ENCODE results near the gene MINDY4.

The MINDY4 gene

GRCh38 chr7:30853576-30853975, 82.4 kb downstream of the MINDY4 start:
- no peak for DNase-seq (ENCODE audit: low read depth)

- DNase-seq (ENCODE audit: low read depth): no peak
Measured at GRCh38 chr7:30855936-30856335, 84.7 kb downstream of the MINDY4 start.

DNA sequence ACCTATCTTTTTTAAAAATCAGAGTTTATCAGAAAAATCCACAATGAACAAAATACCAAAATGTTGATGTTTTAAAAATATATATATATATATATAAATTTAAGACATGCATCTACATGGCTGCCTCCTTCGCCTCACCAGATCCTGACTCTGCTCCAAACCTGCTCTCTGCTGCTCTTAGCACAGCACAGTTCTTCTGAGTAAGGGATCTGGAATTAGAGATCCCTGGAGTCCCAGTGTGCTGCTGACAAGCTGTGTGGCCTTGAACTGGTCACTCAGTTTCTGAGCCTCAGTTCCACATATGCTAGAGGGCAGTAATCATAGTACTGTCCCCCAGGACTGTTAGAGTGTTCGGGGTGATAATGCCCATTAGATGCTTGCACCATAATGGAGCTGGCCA, 87.4 kb downstream of the MINDY4 start:
- no peak for DNase-seq (ENCODE audit: low read depth)

- DNase-seq (ENCODE audit: low read depth): no peak
Measured at GRCh38 chr7:30859202-30859939, 88.2 kb downstream of the MINDY4 start.

DNA sequence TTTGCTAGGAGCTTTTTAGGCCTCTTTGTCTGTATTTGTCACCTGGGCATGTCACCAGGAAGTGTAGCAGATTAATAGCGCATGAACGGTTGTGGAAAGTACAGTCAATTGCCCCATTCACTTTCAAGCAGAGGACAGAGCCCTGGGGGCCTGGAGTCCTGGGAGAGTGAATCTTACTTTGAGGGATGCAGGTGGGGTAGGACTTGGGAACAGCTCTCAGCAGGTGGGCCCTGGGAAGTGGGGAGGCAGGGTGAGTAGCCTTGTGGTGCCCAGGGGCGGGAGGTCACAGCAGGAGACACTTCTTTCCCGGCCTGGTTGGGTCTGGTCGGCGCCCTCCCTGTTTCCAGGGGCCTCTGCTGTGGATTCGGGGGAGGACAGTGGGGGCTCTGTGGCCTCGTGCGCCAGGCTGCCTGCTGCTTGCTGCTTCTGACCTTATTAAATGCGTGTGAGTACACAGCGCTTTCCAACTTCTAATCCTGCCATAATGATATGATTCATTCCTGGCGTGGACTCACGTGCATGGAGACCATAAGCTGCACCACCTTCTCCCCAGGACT, 88.8 kb downstream of the MINDY4 start:
- no peak for DNase-seq (ENCODE audit: low read depth)

DNA sequence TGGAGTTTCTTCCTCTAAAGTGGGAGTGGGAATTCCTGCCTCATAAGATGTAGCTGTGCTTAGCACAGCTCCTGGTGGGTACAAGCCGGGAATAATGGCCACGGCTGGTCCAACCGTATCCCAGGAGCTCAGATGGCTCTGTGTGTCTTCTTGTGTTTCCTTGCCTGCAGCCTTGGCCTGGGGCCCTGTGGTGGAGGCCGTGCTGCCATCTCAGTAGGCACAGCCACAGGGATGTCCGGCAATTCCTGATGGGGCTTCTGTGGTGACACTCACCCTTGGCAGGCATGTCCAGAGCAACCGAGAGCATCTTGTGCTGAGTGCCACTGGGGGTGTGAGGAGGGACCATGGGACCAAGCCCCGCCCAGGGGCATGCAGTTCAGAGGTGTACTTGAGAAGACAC, 90.4 kb downstream of the MINDY4 start:
- no peak for DNase-seq (ENCODE audit: low read depth)

DNA sequence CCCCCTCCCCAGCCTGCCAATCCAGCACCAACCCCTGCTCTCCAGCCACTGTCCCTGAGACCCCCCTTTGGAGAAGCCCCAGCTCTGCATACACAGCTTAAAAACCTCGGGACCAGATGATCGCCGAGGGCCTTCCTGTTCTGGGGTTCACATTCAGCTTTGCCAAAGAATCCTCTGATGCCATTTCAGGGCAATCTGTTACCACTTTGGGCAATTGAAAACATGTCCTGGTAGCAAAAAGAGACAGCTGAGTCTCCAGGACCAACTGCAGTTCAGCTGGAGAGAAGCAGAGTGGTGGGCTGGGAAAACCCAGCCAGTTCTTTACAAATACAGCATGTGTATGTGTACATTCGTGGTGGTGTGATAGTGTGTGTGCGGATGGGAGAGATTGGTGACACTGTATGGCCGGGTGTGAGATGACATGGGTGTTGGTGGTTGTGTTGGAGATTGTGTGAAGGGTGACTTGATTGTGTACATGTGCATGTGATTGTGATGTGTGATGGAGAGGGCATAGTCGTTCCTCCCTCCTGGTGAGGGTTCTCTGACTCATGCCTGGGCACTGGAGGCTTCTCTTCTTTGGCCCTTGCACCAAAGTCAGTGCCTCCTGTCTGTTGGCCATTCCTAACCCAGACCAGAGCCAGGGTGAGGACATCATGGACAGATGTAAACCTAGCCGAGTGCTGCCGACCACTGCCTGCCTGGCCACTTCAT, 91.9 kb downstream of the MINDY4 start:
- no peak for DNase-seq (ENCODE audit: low read depth)

GRCh38 chr7:30863706-30864035, 92.5 kb downstream of the MINDY4 start:
- no peak for DNase-seq (ENCODE audit: low read depth)

DNA sequence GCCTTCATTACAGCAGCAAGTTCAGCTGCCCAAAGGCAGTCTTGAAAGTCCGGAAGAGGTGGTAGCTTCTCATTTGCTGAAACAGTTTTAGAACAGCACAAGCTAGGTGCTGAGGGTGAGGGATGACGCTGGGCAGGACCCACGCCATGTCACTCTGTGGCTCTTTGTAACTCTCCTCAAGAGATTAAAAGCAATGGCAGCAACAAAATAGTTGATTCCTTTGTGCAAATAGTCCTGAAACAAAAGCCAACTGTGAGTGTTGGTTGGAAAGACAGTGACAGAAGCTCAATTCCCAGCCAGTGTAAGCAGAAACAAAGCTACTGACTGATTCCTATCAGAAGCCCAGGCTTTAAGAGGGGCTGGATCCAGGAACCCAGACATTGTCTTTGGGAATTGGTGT, 92.9 kb downstream of the MINDY4 start:
- DNase-seq (ENCODE audit: low read depth): no peak

DNA sequence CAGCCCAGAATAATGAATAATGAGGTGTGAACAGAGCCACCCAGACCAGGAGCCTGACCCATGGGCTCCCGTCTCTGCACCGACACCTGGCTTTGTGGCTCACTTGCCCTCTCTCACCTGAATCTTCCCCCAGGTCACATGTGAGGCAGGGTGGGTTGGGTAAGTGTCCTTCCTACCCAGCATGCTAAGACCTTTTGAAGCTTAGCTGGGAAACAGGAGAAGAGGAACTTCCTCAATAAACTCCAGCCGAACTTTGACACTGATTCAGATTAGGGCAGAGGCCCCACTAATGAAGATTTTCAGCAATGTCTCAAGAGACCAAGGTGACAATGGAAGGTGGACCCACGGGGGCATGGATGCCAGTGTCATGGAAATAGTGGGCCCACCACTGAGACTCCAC, 93.9 kb downstream of the MINDY4 start:
- no peak for DNase-seq (ENCODE audit: low read depth)

DNA sequence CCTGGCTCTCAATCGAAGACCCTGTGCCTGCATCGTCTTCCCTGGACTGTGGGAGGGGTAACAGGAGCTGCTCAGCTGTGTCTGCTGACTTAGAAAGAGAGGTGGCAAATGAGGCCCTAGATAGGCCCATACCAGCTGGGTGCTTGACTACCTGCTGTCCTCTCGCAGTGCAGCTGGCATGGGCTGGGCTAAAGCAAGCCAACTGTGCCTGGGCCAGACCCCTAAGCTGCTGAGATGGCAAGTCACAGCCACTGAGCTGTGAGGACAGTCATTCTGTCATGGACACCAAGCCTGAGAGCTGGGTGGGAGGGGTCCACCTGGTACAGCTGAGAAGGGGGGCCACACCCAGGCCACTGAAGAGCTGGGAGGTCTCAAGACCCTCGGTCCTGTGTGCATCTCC, 94.6 kb downstream of the MINDY4 start:
- no peak for DNase-seq (ENCODE audit: low read depth)

DNA sequence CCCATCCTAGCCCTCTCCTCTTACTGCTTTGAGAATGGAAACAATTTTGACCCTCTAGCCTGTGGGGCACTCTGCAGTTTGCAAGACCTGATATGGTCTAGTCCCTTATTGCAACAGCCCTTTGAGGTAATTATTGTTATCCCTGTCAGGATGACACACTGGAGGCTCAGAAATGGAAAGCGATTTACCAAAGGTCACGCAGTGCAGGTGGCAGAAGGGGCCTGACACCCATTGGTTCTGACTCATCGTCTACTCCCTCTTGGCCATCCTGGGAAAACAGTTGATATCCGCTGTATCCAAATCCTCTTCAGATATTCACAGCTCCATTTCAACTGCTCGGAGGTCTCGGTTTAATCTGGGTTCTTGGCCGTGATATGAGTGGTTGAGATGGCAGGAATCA, 95.7 kb downstream of the MINDY4 start:
- no peak for DNase-seq (ENCODE audit: low read depth)

GRCh38 chr7:30867483-30867882, 96.3 kb downstream of the MINDY4 start:
- DNase-seq (ENCODE audit: low read depth): no peak

- no peak for DNase-seq (ENCODE audit: low read depth)
Measured at GRCh38 chr7:30869794-30870611, 98.8 kb downstream of the MINDY4 start.

DNA sequence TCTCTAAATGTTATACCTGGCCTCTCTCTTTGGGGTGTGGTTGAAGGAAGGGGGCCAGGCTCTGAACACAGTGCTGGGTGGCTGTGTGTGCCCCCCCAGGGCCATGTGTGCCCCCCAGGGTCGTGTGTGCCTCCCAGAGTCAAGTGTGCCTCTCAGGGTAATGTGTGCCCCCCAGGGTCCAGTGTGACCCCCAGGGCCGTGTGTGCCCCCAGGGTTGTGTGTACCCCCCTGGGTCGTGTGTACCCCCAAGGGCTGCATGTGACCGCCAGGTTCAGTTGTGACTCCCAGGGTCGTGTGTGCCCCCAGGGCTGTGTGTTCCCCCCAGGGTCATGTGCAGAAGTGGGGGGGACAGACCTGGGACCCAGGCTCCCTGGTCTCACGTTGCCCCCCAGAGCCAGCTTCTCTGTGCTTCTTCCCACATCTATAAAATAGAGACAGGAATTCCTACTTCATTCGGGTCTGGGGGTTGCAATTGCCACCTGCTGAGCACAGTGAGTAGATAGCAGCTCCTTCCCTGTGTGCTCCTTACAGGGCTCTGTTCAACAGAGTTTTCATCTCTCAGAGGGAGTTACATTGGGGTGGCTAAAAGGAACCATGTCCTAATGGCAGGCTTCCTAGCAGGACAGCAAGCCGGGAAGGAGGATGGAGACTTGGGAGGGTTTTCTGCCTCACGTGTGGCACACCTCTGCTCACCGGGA, 99.8 kb downstream of the MINDY4 start:
- no peak for DNase-seq (ENCODE audit: low read depth)

- no peak for DNase-seq (ENCODE audit: low read depth)
Measured at GRCh38 chr7:30871655-30872054, 100.4 kb downstream of the MINDY4 start.

- DNase-seq (ENCODE audit: low read depth): no peak
Measured at GRCh38 chr7:30873207-30873606, 102.0 kb downstream of the MINDY4 start.

- DNase-seq (ENCODE audit: low read depth): no peak
Measured at GRCh38 chr7:30873656-30874055, 102.4 kb downstream of the MINDY4 start.

DNA sequence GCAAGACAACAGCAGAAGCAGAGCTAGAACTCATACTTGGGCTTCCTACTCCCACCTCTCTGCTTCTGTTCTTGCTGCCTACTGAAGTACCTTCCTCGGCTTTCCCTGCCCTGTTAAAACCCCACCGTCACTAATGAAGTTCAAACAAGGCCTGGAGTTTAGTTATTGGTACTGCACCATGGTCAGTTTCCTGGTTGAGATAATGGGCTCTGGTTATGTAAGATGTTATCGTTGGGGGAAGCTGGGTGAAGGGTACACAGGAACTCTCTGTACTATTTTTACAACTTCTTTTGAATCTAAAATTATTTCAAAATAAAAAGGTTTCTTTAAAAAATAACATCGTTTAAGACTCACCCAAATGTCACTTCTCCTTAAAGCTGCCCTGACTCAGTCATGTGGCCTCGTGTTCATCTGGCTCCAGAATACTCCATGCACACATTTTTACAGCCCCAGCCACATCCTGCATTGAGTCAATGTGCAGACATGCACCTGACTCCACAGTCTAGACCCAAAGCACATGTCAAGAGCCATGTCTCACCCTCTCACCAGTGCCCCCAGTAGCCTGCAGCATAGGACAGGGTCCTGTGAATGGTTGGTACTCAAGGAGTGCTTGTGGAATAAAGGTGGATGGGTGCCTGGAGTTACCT, 103.6 kb downstream of the MINDY4 start:
- no peak for DNase-seq (ENCODE audit: low read depth)

DNA sequence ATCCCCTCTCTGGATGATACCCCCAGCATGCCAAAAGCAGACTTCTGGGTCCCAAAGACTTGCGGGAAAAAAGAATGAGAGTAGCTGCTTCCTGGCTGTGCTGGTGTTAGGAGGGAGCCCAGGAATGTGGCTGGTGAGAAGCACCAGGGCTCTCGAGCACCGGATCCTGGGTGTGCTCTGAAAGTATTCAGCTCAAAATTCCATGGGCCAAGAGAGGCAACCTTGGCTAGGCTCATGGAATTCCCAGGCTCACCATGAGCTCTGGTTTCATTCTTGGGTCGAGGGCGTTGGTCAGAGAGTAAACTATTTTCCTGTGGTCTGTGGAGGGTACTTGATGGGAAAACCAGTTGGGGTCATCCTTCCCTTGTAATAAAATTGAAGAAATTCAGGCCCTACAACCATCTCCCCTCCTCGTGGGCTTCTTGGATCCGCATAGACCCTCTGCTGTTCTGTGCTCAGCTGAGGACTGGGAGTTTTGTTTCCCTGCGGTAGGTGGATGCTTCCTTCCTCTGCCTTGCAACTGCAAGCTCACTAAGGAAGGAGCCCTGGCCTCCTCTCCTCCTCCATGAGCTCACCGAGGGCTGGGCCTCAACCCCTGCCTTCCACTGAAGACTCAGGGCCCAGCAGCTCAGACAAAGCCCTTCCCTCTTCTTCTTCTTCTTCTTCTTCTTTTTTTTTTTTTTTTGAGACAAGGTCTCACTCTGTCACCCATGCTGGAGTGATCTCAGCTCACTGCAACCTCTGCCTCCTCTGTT, 106.0 kb downstream of the MINDY4 start:
- DNase-seq (ENCODE audit: low read depth): no peak

DNA sequence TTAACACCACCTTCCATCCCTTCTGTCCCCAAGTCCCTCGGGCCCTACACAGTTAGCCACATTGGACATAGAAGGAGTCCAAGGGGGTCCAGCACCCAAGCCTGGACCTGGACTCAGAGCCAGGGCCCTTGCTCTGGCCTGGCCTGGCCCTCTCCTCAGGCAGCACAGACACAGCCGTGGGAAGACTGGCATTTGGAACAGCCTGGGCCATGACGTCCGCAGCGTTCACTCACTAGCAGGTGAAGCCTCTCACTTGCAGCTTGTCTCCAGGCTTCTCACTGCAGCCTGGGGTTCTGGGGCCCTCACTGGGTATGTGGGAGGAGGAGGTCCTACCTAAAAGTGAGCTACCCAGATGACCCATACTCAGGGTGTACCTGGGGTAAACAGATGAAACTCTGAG, 106.8 kb downstream of the MINDY4 start:
- no peak for DNase-seq (ENCODE audit: low read depth)

Data from stimulated activated CD8-positive, alpha-beta memory T cell treated with anti-CD3 and anti-CD28 coated beads, Interleukin-12 subunit alpha, Interleukin-12 subunit beta, amount 100 ng/mL, for 4 hours (primary cell).